HG03520 (cell line): ENCODE results near the gene FEZ2.

Source experiments
- ATAC-seq: cut with Tn5 transposase; IDR thresholded peaks from one replicate; pipeline ENCODE4 v1.9.1; 2021; ENCODE audit warnings: mild to moderate bottlenecking, moderate library complexity; ENCODE audit not compliant: unreplicated experiment

Gene FEZ2

DNA sequence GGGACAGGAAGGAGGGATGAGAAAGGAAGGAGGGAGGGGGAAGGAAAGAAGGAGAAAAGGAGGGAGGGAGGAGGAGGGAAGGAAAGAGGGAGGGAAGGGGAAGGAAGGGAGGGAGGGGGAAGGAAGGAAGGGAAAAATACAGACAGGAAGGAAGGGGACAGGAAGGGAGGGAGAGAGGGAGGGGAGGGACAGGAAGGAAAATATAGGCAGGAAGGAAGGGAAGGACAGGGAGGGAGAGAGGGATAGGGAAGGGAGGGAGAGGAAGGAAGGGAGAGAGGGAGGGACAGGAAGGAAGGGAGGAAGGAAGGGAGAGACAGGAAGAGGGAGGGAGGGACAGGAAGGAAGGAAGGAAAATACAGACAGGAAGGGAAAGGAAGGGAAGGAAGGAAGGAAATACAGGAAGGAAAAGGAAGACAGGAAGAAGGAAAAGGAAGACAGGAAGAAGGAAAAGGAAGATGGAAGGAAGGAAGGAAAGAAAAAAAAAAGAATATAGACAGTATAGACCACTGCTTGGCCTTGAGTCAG is 63.6 kb downstream of the FEZ2 start:
- ATAC-seq: no peak

- ATAC-seq: no peak
Measured at GRCh38 chr2:36530983-36531354, 67.0 kb downstream of the FEZ2 start.

DNA sequence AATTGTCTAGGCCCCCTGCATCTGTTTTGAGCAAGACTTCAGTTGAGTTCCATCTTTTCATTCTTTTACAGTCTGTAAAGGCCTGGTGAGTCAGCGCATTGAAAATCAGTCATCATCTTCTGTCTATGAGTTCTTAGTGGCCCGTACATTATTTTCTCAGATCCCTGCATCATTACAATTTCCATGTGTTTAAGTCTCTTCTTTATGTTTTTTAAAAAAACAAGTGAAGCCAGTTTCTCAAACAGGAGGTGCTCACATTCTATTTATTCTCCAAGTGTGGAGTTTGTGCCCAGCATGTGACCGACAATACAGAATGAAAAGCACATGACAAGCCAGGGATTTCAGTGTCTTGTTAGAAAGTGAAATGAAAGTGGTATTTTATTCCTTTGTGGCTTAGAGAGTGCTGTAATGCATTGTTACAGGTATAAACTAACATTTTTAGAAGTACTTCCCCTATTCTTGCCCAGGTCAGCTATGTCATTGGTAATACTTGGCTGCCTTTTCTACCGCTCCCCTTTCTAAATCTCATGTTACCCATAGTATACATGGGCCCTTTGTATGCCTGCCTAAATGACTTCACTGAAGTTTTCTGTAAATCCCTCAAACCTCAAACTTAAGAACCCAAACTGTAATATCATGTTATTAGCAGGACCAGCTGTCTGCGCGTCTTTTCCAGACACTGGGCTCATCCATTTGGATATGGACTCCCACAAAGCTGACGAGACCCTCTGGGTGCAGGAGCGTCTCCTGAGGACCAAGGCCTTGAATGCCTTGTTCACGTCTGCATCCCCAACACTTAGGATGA is 67.6 kb downstream of the FEZ2 start:
- ATAC-seq: peak; percentile 57

DNA sequence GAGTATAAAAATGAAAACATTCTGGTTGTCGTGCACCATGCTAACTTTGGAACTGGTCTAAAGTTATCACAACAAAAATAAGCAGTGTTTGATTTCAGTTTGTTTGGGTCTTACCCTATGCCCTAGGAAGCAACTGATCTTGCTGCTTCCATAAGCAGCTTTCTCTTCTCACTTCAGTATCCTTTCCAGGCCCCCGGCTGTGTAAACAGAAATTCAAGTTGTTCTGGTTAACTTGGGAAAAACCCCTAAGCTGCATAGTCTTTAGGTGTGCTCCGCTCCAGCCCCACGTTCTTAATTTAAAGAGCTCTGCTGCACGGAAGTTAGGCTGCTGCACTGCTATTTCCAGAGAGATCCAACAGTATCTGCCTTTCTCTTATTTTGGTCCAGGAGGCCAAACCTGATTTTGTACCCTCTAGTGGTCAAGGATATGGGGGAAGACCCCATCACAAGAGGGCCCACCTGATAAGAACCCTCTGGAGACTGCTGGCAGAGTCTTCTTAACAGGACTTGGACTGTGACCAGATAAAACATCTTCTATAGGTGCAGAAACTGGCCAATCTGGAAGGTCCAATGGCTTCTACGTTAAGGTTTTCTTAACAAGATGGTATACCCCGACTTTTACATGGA is 69.1 kb downstream of the FEZ2 start:
- peak; percentile 6 for ATAC-seq

DNA sequence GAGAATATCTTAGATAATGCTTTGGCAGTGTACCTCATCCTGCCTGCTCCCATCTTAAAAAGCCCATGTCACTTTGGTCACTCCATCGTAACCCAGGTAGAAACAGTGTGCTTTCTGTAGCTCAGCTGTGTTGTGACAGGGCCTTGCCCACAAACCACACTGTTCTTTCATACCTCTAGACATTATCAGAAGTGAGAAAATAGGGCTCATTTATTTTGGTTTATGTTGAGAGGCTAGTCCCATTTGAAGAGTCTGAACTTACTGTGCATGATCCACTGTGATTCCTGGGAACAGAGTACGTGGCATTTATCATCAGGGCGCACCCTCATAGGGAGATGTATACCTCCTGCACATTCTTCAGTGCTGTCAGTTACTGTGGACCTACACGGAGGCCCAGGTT is 69.7 kb downstream of the FEZ2 start:
- ATAC-seq: peak; percentile 67

DNA sequence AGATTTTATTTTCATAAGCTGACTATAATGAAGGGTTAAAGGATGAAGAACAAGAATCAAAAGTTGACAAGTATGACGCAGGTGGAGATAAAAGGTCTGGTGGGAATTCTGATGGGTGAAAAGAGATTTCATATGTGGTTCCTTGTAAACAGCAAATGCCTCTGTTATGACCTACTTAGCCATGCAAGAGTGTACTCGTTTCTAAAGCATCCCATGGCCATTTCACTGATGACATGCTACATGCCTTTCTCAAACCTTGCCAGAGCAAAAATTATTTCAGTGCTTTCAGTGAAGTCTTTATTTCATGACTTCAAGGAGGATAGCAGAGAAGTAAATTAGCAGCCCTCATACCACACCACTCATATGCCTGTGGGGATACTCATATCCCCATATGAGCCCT is 71.7 kb downstream of the FEZ2 start:
- no peak for ATAC-seq

DNA sequence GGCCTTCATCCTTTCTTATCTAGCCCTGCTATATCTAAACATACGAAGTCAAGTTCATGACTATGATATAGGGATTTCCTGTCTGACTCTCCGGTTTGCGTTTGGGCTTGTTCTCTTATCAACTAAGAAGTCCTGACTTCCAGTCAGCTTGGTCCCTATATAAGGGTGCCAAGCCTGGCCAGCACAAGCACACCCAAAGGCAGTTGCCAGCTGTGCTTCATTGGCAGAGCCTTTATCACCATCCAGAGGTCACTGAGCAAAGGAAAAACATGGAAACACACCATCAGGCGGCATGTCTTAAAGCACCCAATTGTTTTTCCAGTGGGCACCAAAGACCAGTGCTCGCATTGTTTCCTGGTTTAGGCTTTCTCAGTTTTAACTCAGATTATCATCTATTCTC is 72.7 kb downstream of the FEZ2 start:
- no peak for ATAC-seq

GRCh38 chr2:36523153-36523552 is 74.8 kb downstream of the FEZ2 start:
- no peak for ATAC-seq

DNA sequence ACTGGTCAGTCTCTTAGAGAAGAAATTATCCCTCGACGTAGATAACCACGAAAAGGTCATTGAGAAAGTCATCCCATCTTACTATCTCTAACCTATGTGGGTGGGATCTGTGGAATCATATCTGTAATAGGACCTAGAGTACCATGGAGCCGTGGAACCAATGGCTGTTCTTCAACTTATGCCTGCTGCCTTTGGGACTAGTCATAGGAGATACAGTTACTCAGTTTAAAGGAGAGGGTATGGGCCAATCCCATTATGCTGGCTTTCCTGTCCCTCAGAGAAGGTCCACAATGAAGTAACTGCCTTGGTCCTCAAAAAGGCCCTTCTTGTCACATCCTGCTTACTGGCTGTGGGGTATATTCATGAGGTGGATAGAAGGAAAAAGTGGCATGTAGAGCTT is 77.5 kb downstream of the FEZ2 start:
- ATAC-seq: no peak

DNA sequence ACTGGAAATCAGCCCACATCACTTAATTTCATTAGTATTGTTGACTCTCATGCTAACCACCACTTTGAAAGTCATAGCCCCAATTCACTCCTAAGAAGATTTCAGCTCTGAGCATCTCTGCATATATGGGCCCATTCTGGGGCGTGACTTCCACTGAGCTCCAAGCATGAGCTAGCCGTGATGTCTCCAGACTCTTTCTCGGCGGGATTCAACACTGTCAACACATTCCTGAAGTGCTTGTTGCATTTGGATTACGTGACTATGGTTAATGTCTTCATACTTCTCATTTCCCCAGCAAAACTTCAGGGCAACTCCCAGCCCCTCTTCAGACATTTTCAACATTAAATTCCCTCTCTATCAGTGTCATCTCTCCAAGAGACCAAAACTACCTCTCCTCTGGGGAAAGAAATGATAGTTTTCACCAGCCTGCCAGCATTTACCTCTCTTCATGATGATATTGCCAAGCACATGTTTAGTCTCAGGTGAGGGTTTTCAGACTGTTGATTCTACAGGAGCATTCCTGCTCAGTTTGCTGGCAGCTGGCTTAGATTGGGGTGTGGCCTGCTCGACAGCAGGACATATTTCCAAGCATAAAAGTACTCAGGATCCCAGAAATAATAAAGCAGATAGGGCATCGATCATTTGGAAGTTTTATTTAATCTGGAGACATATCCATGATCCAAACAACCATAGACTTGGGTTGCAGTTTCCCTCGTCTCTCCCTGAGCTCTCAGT is 81.7 kb downstream of the FEZ2 start:
- ATAC-seq: no peak

DNA sequence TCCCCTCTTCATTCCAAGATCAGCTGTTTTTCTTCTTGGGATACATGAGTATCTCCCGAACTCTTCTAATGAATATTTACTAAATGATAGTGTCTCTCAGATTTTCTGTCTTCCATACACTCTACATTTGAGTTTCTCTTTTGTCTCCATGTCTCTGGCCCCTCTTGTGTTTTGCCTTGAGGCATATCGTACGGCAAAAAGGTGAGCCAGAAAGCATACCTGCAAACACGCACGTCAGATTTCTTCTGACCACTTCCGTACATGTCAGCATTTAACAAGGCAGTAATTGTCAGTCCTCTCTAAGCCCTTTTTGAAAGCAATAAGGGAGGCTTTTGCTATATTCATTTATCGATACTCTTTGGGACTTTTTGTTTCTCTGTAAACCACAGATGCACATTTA is 82.4 kb downstream of the FEZ2 start:
- no peak for ATAC-seq

GRCh38 chr2:36513661-36514060 is 84.3 kb downstream of the FEZ2 start:
- ATAC-seq: no peak

GRCh38 chr2:36512705-36513104 is 85.3 kb downstream of the FEZ2 start:
- no peak for ATAC-seq

DNA sequence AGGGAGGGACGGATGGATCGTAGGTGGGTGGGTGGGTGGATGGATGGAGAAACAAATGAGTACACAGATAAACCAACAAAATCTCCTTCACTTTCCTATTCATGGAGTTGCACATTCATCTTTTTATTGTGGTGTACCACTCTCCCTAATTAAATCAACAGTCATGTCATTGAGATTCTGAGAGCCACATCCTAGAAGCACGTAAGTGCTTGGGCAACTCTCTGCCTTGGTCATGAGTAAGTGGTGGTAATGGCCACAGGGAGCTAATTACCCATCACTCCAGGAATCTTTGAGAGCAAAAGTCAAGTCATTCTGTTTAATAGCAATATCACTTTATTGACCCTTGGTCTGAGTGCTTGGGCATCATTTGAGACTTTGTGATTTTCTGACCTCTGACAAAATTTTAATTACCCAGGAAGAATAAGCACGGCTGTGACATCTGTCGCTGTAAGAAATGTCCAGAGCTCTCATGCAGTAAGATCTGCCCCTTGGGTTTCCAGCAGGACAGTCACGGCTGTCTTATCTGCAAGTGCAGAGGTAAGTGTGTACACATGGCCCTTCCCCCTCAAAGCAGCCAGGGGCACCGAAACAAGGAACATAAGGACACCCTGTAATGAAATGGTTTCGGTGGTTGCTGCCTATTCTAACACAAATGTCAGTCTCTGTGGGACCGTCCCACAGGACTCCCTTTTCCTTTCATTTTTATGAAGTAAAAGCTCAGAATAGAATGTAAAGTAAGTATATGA is 85.9 kb downstream of the FEZ2 start:
- no peak for ATAC-seq

DNA sequence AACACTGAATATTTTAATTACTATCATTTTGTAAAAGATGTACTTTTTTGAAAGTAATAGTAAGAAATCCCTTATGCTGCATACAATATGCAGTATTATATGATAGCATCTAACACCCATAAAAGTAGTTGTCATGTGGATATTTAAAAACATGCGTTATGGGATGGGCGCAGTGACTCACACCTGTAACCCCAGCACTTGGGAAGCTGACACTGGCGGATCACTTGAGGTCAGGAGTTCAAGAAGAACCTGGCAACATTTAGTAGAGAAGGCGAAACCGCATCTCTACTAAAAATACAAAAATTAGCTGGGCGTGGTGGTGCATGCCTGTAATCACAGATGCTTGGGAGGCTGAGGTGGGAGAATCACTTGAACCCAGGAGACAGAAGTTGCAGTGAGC is 88.9 kb downstream of the FEZ2 start:
- ATAC-seq: no peak

DNA sequence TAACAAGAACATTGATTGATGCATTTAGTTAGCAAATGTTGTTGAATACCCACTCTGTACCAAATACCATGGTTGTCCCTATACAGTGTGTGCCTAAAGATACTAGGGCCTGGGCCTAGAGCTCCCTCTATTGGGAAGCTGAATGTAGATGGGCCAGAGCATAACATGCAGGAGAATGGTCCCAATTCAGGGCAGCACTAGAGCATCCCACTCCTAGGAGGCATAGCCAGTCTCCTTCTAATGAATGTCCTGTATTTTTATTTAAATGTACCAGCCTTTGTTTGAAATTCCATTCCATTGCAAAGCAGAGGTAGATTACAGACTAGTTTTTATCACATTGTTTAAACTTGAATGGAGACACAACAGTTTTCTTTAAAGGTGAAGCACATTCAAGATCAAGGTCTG is 90.6 kb downstream of the FEZ2 start:
- peak; percentile 96 for ATAC-seq
